ENCODE results near the gene PAK5.

- TF ChIP-seq POLR2A (IDR thresholded peaks at IDR 0.05) = no peak
- no peak for TF ChIP-seq CTCF (IDR thresholded peaks at IDR 0.05)
These were observed 328.0 kb downstream of the PAK5 start for GRCh38 chr20:9510911-9511310.
